ENCODE data around the gene CCDC192.

The CCDC192 gene

DNA sequence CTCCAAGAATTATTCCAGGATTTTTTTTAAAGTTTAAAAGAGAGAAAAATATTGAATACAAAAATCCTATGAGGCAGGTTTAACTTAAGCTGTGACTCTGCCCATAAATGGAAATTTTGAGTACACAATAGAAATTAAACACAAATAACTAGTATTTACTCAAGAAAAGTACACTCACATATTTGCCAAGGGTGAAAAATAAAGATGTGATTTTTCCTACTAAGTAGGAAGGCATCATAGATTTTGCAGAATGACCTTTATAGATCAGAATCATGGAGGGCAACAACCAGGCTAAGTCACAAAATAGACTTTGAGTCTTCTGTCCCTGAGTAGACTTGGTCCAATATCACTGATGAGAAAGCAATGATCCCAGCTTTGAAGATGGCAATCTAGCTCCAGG lies 277.7 kb downstream of the CCDC192 start:
- TF ChIP-seq, protein P1, sequence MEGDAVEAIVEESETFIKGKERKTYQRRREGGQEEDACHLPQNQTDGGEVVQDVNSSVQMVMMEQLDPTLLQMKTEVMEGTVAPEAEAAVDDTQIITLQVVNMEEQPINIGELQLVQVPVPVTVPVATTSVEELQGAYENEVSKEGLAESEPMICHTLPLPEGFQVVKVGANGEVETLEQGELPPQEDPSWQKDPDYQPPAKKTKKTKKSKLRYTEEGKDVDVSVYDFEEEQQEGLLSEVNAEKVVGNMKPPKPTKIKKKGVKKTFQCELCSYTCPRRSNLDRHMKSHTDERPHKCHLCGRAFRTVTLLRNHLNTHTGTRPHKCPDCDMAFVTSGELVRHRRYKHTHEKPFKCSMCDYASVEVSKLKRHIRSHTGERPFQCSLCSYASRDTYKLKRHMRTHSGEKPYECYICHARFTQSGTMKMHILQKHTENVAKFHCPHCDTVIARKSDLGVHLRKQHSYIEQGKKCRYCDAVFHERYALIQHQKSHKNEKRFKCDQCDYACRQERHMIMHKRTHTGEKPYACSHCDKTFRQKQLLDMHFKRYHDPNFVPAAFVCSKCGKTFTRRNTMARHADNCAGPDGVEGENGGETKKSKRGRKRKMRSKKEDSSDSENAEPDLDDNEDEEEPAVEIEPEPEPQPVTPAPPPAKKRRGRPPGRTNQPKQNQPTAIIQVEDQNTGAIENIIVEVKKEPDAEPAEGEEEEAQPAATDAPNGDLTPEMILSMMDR (IDR thresholded peaks at IDR 0.05; ENCODE audit: extremely low read depth, missing control alignments): no peak
- DNase-seq (ENCODE audit: low spot score): no peak

DNA sequence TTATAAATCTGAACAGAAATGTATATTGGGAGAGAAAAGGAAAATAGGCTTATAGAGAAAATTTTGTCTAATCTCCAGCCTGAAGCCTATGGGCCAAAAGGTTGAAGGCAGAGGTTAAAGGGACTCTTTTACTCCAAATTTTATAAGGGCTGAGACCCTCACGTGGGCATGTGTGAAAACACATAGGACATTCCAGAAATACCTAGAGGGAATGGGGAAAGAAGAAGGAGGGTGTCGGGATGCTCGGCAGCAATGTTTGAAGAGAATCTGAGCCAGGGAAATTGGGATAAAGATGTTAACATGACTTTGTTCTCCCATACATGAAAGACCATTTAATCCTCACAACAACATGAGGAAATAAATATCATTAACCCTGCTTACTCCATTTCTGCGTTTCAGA lies 278.3 kb downstream of the CCDC192 start:
- TF ChIP-seq, protein P1 (IDR thresholded peaks at IDR 0.05; ENCODE audit: extremely low read depth, missing control alignments): no peak
- no peak for DNase-seq (ENCODE audit: low spot score)

DNA sequence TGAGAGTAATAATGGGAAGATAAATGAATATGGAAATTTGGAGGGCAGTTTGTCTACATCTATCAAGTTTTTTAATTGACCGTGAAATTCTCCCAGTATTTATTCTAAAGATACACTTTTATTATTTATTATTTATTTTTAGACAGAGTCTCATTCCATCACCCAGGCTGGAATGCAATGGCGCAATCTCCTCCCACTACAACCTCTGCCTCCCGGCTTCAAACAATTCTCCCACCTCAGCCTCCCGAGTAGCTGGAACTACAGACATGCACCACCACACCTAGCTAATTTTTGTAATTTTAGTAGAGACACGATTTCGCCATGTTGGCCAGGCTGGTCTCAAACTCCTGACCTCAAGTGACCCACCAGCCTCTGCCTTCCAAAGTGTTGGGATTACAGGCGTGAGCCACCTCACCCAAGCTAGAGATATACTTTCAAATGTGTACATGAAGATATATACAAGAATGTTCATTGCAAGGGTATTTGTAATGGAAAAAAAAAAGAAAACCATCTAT lies 282.7 kb downstream of the CCDC192 start:
- TF ChIP-seq, protein P1 (IDR thresholded peaks at IDR 0.05; ENCODE audit: extremely low read depth, missing control alignments): no peak
- no peak for DNase-seq (ENCODE audit: low spot score)

DNA sequence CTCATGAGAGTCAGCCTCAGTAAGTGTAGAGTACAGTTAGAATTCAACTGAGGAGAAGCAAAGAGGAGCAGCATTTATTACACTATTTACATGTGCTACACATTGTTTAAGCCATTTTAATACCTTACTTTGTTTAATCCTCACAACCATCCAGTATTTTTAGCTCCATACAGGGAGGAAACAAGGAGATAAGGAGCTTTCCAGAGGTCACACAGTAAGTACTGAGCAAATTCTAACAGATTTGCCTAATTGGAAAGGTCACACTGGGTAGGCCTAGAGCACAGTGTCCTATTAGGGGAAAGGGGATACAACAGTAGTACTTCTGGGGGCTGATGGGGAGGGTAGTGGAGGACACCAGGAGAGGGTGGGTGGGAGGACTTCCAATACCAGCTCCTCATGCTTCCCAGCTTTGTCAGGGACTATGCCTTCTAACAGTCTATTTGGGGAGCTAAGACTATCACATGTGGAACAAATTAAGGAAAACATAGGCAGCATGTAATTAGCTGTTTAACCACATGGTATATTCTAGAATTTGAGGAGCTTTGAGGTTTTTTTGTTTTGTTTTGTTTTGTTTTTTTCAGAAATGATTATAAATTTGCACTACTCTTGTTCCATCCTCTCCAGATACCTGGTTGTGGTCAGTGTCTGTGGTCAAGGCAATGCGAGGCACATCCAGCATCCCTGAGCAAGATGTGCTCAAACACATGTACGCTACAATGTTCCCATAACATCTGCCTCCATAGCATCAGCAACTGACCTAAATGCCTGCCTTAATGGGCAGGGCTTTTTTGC lies 284.4 kb downstream of the CCDC192 start:
- TF ChIP-seq, protein P1 (IDR thresholded peaks at IDR 0.05; ENCODE audit: extremely low read depth, missing control alignments): no peak
- DNase-seq (ENCODE audit: low spot score): no peak

DNA sequence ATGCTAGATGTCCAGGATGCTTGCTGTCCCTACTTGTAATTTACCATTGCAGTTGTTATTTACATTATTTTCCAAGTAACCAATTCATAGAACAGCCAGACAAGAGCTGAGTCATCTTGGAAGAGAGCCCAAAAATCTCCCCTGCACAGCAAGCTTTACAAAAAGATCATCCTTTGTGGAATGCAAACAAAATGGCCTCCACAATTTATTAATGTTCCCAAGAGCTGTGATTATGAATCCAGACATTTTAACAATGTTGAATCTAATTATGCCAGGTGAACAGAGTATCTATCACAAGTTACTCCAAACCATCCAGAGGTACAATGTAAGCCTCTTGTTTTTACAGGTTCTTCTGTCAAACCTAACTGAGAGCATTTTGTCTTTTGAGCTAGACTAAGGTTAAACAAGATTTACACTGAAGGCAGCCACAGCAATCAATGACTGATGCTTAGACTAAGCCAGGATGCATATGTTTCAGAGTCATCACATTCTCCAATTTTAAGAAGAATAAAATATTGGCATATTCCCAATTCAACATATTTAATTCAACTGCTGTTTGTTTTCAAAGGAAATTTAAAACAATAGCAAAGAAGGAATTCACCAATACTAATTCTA lies 285.1 kb downstream of the CCDC192 start:
- TF ChIP-seq, protein P1 (IDR thresholded peaks at IDR 0.05; ENCODE audit: extremely low read depth, missing control alignments): no peak
- DNase-seq (ENCODE audit: low spot score): no peak
